Liver (tissue), 9 donors: ENCODE results near the gene WFDC2. TPM values are rescaled to one million over a fixed set of nuclear protein-coding genes. Genes with fewer than 3 reads are reported as not detected.

Source experiments
- DNase-seq: peaks from one replicate; pipeline ENCODE4 v3.0.0-alpha.2; 2017; ENCODE audit warnings: low spot score
- H3K27ac ChIP-seq, 2 donors: one replicate each; pipeline ENCODE4 v1.7.0; 2013; ENCODE audit warnings: inconsistent platforms in 2 of 2, low read length in 2 of 2, control low read depth in 1 of 2, low read depth in 1 of 2, mild to moderate bottlenecking in 1 of 2
- H3K27me3 ChIP-seq, 4 donors: one replicate each; pipeline versions ENCODE4 v1.6.1 to v1.7.0; 2013; ENCODE audit warnings: low read length in 3 of 4, inconsistent platforms in 1 of 4, mild to moderate bottlenecking in 1 of 4, moderate library complexity in 1 of 4; ENCODE audit not compliant: control insufficient read depth in 4 of 4, insufficient read depth in 4 of 4
- H3K36me3 ChIP-seq, 4 donors: one replicate each; pipeline versions ENCODE4 v1.6.1 to v1.7.0; 2013; ENCODE audit warnings: low read length in 3 of 4, mild to moderate bottlenecking in 3 of 4, low read depth in 1 of 4, moderate library complexity in 1 of 4; ENCODE audit not compliant: control insufficient read depth in 4 of 4, insufficient read depth in 3 of 4
- H3K4me1 ChIP-seq, 4 donors: one replicate each; pipeline versions ENCODE4 v1.6.1 to v1.7.0; 2013; ENCODE audit warnings: low read length in 3 of 4, mild to moderate bottlenecking in 3 of 4, moderate library complexity in 1 of 4; ENCODE audit not compliant: control insufficient read depth in 4 of 4, insufficient read depth in 4 of 4
- H3K4me3 ChIP-seq, 3 donors: one replicate each; pipeline versions ENCODE4 v1.6.1 to v1.7.0; 2013; ENCODE audit warnings: low read length in 3 of 3, control low read depth in 1 of 3, low read depth in 1 of 3, mild to moderate bottlenecking in 1 of 3
- H3K9ac ChIP-seq, 2 donors: one replicate each; pipeline ENCODE4 v1.7.0; 2013; ENCODE audit warnings: low read length in 2 of 2, mild to moderate bottlenecking in 2 of 2, moderate library complexity in 2 of 2, control low read depth in 1 of 2, low read depth in 1 of 2
- H3K9me3 ChIP-seq, 4 donors: one replicate each; pipeline versions ENCODE4 v1.6.1 to v1.7.0; 2013; ENCODE audit warnings: low read length in 3 of 4; ENCODE audit not compliant: control insufficient read depth in 4 of 4
- FOXA1 ChIP-seq: IDR thresholded peaks from 2 replicates; pipeline ENCODE4 v1.6.1; 2016; ENCODE audit warnings: antibody characterized with exemption
- FOXA2 ChIP-seq: IDR thresholded peaks from 2 replicates; pipeline ENCODE4 v1.6.1; 2016; ENCODE audit warnings: antibody characterized with exemption
- GABPA ChIP-seq, 2 donors: IDR thresholded peaks in 1 of 2; conservative IDR thresholded peaks in 1 of 2; 2 replicates each; pipeline ENCODE4 v1.6.1; 2016; ENCODE audit warnings: antibody characterized with exemption in 2 of 2, mild to moderate bottlenecking in 1 of 2, moderate library complexity in 1 of 2
- HNF4A ChIP-seq, 2 donors: conservative IDR thresholded peaks; 2 replicates each; pipeline ENCODE4 v1.6.1; 2016; ENCODE audit warnings: antibody characterized with exemption in 2 of 2, mild to moderate bottlenecking in 2 of 2
- JUND ChIP-seq, 2 donors: IDR thresholded peaks; 2 replicates each; pipeline ENCODE4 v1.6.1; 2016; ENCODE audit warnings: antibody characterized with exemption in 2 of 2
- NR2F2 ChIP-seq: IDR thresholded peaks from 2 replicates; pipeline ENCODE4 v1.6.1; 2016; ENCODE audit warnings: antibody characterized with exemption
- RAD21 ChIP-seq, 2 donors: IDR thresholded peaks; 2 replicates each; pipeline ENCODE4 v1.6.1; 2016; ENCODE audit warnings: antibody characterized with exemption in 2 of 2, mild to moderate bottlenecking in 2 of 2
- RXRA ChIP-seq, 2 donors: IDR thresholded peaks; 2 replicates each; pipeline ENCODE4 v1.6.1; 2017 to 2018; ENCODE audit warnings: antibody characterized with exemption in 2 of 2, mild to moderate bottlenecking in 1 of 2
- SP1 ChIP-seq: IDR thresholded peaks from 2 replicates; pipeline ENCODE4 v1.6.1; 2018; ENCODE audit warnings: antibody characterized with exemption, mild to moderate bottlenecking
- TAF1 ChIP-seq: conservative IDR thresholded peaks from 2 replicates; pipeline ENCODE4 v1.6.1; 2016; ENCODE audit warnings: antibody characterized with exemption, mild to moderate bottlenecking
- YY1 ChIP-seq: IDR thresholded peaks from 2 replicates; pipeline ENCODE4 v1.6.1; 2016; ENCODE audit warnings: antibody characterized with exemption, mild to moderate bottlenecking
- WGBS: extraction: QIAGEN DNeasy Blood & Tissue Kit; methylation state at CpG from one replicate; pipeline ENCODE4 v1.1.7; 2013; 5-methylcytosine and 5-hydroxymethylcytosine counted together
- polyA plus RNA-seq, 2 donors: library from polyadenylated mRNA; stranded (reverse) in 1 of 2; unstranded in 1 of 2; fragments of 200-250 nt in 1 of 2; fragments of >200 nt in 1 of 2; fragmentation: Nextera tagmentation in 1 of 2; extraction: Ambion mirVana in 1 of 2; gene quantifications; one replicate each; pipeline versions ENCODE4 v1.2.1 to v1.2.3, GENCODE V29; 2013 to 2015
- total RNA-seq, 2 donors: library from RNA; depleted of rRNA; stranded (reverse); fragments of >200 nt; gene quantifications; one replicate each; pipeline ENCODE4 v1.2.3, GENCODE V29; 2014
- TF ChIP-seq, protein P1 (sequence below): IDR thresholded peaks from 2 replicates; pipeline ENCODE4 v1.6.1; 2016; ENCODE audit warnings: antibody characterized with exemption, mild to moderate bottlenecking
- TF ChIP-seq, protein P2 (sequence below): fragments of 150-350 bp; IDR thresholded peaks from 2 replicates; pipeline ENCODE4 v1.5.1; 2017; ENCODE audit warnings: improper control_type of control experiment, low read depth, low read length; ENCODE audit not compliant: missing input control
- TF ChIP-seq, protein P3 (sequence below): IDR thresholded peaks from 2 replicates; pipeline ENCODE4 v1.6.1; 2016; ENCODE audit warnings: antibody characterized with exemption
- TF ChIP-seq, protein P4 (sequence below): IDR thresholded peaks from 2 replicates; pipeline ENCODE4 v1.6.1; 2016; ENCODE audit warnings: antibody characterized with exemption
- donor health status: healthy.
- donor health status: healthy.
- donor health status: healthy.
- donor health status: healthy.
- donor health status: healthy.

Gene WFDC2
- total and polyA plus RNA-seq, 4 donors, result 1.3 to 1.8 TPM; not detected in 2

DNA sequence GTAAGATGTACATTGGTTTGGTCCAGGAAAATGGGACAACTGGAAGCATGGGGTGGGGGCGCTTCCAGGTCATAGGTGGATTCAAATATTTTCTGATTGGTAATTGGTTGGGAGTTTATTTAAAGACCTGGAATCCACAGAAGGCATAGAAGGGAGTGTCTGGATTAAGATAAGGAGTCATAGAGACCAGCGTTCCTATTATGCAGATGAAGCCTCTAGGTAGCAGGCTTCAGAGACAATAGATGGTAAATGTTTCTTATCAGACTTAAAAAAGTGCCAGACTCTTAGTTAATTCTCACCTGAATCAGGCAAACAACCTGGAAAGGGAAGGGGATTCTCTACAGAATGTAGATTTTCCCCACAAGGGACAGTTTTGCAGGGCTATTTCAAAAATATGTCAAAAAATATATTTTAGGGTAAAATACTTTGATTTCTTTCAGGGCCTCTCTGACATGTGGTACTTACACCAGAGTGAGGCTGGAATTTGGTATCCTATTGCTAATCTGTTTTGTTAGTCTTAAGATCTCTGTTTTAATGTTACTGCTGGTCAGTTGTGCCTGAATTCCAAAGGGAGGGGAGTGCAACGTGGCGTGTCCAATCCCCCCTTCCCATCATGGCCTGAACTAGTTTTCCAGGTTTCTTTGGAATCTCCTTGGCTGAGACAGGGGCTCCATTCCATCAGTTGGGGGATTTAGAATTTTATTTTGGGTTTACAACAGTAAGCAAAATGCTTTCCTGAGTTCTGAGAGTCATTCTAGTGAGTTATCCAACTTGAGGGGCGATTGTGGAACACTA lies 28.5 kb upstream of the WFDC2 start:
- 74% methylated on average over 5 of the region's 5 CpGs for WGBS
- DNase-seq, result no peak
- peaks cover 0 to 9% (median 4%) of the 10 kb centered on the region in 4 donors for H3K4me1 ChIP-seq
- TF ChIP-seq TAF1 (no peak), RXRA (IDR thresholded peaks at IDR 0.05) (no peak), GABPA (IDR thresholded peaks at IDR 0.05 in 1 of 2, conservative IDR thresholded peaks at IDR 0.05 in 1 of 2) (no peak), FOXA1 (no peak), SP1 (no peak), RAD21 (IDR thresholded peaks at IDR 0.05) (no peak), YY1 (no peak), HNF4A (conservative IDR thresholded peaks at IDR 0.05) (no peak)
- H3K9ac ChIP-seq, result no peak overlapping the region
- no peaks in the 10 kb centered on the region for H3K36me3 ChIP-seq
- H3K27me3 ChIP-seq, result peaks cover 0 to 2% (median 0%) of the 10 kb centered on the region in 4 donors
- no peak overlapping the region for H3K27ac ChIP-seq
- no peak overlapping the region for H3K4me3 ChIP-seq
- H3K9me3 ChIP-seq, result no peaks in the 10 kb centered on the region

DNA sequence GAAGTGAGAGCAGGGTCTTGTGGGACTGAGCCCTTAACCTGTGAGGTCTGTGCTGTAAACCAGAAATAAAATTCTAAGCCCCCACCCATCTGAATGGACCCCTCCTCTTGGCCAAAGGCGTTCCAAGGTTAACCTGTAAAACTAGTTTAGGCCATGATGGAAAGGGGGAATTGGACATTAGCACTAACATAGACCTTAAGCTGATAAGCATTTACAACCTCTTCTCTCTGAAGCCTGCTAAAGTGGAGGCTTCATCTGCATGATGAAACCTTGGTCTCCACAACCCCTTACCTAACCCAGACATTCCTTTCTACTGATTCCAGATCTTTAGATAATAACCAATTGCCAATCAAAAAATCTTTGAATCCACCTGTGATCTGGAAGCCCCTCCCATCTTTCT lies 27.8 kb upstream of the WFDC2 start:
- Histone ChIP-seq H3K9me3 (no peaks in the 10 kb centered on the region), H3K36me3 (no peaks in the 10 kb centered on the region), H3K9ac (no peak overlapping the region), H3K27me3 (peaks cover 0 to 2% (median 0%) of the 10 kb centered on the region in 4 donors), H3K4me3 (no peak overlapping the region), H3K27ac (no peak overlapping the region), H3K4me1 (peaks cover 0 to 4% (median under 1%) of the 10 kb centered on the region in 4 donors)
- 89% methylated on average over 1 of the region's 1 CpG for WGBS
- TF ChIP-seq JUND (IDR thresholded peaks at IDR 0.05) (no peak), NR2F2 (no peak), TAF1 (no peak), YY1 (no peak), SP1 (no peak), FOXA2 (no peak)
- TF ChIP-seq, protein P1, sequence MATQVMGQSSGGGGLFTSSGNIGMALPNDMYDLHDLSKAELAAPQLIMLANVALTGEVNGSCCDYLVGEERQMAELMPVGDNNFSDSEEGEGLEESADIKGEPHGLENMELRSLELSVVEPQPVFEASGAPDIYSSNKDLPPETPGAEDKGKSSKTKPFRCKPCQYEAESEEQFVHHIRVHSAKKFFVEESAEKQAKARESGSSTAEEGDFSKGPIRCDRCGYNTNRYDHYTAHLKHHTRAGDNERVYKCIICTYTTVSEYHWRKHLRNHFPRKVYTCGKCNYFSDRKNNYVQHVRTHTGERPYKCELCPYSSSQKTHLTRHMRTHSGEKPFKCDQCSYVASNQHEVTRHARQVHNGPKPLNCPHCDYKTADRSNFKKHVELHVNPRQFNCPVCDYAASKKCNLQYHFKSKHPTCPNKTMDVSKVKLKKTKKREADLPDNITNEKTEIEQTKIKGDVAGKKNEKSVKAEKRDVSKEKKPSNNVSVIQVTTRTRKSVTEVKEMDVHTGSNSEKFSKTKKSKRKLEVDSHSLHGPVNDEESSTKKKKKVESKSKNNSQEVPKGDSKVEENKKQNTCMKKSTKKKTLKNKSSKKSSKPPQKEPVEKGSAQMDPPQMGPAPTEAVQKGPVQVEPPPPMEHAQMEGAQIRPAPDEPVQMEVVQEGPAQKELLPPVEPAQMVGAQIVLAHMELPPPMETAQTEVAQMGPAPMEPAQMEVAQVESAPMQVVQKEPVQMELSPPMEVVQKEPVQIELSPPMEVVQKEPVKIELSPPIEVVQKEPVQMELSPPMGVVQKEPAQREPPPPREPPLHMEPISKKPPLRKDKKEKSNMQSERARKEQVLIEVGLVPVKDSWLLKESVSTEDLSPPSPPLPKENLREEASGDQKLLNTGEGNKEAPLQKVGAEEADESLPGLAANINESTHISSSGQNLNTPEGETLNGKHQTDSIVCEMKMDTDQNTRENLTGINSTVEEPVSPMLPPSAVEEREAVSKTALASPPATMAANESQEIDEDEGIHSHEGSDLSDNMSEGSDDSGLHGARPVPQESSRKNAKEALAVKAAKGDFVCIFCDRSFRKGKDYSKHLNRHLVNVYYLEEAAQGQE, result no peak
- TF ChIP-seq, protein P2, sequence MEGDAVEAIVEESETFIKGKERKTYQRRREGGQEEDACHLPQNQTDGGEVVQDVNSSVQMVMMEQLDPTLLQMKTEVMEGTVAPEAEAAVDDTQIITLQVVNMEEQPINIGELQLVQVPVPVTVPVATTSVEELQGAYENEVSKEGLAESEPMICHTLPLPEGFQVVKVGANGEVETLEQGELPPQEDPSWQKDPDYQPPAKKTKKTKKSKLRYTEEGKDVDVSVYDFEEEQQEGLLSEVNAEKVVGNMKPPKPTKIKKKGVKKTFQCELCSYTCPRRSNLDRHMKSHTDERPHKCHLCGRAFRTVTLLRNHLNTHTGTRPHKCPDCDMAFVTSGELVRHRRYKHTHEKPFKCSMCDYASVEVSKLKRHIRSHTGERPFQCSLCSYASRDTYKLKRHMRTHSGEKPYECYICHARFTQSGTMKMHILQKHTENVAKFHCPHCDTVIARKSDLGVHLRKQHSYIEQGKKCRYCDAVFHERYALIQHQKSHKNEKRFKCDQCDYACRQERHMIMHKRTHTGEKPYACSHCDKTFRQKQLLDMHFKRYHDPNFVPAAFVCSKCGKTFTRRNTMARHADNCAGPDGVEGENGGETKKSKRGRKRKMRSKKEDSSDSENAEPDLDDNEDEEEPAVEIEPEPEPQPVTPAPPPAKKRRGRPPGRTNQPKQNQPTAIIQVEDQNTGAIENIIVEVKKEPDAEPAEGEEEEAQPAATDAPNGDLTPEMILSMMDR, result no peak
- TF ChIP-seq, protein P3, sequence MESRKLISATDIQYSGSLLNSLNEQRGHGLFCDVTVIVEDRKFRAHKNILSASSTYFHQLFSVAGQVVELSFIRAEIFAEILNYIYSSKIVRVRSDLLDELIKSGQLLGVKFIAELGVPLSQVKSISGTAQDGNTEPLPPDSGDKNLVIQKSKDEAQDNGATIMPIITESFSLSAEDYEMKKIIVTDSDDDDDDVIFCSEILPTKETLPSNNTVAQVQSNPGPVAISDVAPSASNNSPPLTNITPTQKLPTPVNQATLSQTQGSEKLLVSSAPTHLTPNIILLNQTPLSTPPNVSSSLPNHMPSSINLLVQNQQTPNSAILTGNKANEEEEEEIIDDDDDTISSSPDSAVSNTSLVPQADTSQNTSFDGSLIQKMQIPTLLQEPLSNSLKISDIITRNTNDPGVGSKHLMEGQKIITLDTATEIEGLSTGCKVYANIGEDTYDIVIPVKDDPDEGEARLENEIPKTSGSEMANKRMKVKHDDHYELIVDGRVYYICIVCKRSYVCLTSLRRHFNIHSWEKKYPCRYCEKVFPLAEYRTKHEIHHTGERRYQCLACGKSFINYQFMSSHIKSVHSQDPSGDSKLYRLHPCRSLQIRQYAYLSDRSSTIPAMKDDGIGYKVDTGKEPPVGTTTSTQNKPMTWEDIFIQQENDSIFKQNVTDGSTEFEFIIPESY, result no peak
- TF ChIP-seq, protein P4, sequence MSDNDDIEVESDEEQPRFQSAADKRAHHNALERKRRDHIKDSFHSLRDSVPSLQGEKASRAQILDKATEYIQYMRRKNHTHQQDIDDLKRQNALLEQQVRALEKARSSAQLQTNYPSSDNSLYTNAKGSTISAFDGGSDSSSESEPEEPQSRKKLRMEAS, result no peak
- DNase-seq, result no peak
